Measurements from ENCODE around the gene PRTN3.

Gene PRTN3, protein sequence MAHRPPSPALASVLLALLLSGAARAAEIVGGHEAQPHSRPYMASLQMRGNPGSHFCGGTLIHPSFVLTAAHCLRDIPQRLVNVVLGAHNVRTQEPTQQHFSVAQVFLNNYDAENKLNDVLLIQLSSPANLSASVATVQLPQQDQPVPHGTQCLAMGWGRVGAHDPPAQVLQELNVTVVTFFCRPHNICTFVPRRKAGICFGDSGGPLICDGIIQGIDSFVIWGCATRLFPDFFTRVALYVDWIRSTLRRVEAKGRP

DNA sequence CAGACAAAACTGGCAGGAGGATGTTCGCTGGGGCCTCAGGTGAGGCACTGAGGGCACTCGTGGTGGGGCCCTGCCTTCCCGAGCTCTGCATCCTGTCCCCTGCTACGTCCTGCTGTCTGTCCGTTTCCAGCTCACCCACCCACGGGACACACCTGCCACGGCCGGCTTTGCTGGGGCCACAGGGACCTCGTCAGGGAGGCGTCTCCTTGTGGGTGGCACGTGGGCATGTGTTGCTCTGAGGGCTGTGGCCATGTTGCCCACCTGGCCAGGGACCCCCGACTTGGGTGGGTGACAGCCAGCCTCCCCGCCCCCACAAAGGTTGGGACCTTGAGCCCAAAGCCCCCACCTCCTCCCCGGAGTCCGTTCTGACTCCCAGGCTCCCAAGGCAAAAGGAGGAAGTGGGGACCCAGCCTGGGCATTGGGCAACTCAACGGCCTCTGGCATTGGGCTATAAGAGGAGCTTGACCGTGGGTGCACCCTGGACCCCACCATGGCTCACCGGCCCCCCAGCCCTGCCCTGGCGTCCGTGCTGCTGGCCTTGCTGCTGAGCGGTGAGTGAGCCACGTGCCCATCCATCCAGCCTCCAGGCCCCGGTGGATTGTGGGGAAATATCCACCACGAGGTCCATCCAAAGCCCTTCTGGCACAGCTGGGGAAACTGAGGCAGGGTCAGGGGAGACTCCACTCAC is at the start of gene PRTN3:
Gene PRTN3, plus strand, starts transcription at position 481 of the 688 bp plus-strand sequence. Its CDS starts 10 bp downstream, at position 491.
- no peak for DNase-seq

DNA sequence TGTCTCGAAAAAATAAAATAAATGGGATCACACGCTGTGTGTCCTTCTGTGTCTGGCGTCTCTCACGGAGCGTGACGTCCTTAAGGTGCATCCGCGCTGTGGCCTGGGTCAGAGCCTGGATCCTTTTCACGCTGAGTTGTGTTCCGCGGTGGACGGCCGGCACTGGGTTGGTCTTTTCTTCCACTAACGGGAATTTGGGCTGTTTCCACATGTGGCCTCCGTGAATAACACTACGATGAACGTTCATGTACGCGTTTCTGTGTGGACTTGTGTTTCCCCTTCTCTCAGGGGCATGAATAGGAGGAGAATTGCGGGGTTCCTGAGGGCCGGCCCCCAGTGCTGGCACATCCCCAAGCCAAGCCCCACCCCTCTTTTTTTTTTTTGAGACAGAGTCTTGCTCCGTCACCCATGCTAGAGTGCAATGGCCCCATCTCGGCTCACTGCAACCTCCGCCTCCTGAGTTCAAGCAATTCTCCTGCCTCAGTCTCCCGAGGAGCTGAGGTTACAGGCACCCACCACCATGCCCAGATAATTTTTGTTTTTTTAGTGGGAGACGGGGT is 49.7 kb upstream of the PRTN3 start:
- DNase-seq: no peak

DNA sequence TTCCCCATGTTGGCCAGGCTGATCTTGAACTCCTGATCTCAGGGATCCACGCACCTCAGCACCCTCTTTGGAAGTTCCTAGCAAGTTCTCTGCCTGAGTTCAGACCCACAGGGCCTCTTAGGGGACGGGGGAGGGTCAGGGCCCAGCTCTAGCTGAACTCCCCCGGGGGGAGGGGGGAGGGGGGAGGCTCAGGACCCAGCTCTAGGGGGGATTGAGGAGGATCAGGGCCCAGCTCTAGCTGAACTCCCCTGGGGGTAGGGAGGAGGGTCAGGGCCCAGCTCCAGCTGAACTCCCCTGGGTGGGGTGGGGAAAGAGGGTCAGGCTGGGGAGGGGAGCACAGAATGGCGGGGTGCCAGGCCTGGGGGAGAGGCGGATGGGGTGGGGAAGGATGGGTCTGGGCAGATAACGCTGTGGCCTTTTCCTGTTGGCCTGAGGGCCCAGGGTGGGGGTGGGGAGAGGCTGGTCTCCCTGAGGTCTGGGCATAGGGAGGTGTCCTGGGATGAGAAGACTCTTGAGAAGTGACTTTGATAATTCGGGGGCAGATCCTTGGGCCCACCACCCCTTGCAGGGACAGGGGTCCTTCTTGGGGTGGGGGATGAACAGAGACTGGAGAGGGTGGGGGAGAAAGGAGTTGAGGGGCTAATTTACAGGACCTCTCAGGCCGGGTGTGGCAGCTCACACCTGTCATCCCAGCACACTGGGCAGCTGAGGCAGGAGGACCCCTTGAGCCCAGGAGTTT is 49.1 kb upstream of the PRTN3 start:
- no peak for DNase-seq

DNA sequence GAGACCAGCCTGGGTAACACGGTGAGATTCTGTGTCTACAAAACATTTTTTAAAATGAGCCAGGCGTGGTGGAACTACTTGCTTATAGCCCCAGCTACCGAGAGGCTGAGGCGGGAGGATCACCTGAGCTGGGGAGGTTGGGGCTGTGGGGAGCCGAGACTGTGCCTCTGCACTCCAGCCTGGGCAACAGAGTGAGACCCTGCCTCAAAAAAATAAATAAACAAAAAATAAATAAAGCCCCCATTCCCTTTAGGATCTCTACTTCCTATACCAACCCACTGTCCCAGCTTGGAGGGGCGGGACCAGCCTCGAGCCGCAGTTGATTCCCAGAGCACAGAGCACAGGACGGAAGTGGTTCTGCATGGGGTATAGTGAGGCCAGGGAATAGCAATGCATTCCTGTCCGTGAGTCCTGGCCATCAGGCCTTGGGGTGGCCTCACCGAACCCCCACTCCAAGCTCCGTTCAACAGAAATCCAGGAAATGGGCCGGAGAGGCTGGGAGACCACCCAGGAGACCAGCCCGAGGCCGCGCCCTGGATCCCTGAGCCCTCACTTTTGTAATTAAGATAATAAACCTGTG is 48.4 kb upstream of the PRTN3 start:
- DNase-seq: no peak

DNA sequence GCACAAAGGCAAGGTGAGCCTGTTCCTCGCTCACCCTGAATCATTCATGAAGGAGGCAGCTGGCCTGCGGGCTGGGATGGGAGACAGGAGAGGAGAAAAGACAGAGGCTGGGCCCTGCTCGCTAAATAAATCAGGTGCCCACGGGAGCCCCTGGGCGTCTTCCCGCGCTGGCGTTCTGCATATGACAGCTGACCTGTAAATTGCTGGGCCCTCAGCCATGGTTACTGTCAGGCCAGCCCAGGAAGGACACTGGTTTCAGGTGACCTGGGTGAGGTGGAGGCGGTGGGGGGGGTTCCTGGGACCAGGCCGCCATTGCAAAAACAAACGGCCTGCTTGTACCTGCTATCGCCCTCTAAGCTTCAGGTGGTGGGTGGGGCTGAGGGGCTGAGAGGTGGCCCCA is 47.0 kb upstream of the PRTN3 start:
- DNase-seq: no peak

DNA sequence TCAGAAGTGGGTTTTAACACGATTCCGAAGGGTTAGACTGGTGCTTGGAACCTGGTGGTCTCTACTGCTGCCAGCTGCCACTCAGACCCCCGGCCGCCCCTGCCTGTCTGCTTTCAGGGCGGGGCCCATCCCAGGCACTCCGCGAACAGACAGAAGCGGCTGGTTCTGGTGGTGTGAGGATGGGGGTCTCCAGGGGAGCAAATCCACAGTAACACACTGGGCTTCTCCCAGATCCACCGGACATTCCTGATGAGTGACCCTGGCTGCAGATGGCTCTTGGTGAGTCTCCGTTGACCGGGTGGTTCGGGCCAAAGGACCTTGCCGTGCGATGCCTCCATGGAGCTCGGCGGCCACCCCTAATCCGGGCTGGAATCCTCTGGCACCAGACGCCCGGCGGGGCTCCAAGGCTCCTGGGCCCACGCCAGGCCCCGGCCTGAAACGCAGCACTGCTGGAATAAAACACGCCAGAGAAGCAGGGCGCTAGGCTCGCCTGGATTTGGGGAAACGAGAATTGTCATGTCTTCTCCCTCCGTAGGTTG is 45.7 kb upstream of the PRTN3 start:
- DNase-seq: no peak

DNA sequence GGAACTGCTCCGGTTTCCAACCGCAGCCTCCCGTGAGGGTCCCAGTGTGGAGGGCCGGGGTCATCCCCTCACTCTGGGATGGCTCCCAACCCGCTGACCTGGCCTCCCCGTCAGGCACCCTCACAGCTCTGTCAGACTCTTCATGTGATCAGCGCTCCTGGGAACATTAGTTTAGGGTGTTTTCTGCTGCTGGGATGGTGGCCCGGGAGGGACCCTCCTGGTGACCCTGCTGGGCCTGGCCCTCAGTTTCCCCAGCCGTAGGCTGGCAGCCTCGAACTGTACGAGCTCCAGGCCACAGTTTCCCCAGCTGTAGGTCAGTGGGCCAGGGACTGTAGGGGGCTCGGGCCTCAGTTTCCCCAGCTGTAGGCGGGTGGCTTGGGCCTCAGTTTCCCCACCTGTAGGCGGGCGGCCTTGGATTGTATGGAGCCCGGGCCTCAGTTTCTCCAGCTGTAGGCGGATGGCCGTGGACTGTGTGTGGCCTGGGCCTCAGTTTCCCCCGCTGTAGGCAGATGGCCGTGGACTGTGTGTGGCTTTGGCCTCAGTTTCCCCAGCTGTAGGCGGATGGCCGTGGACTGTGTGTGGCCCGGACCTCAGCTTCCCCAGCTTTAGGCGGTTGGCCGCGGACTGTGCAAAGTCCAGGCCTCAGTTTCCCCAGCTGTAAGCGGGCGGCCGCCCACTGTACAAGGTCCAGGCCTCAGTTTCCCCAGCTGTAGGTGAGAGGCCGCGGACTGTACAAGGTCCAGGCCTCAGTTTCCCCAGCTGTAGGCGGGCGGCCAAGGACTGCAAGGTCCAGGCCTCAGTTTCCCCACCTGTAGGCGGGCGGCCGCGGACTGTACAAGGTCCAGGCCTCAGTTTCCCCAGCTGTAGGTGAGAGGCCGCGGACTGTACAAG is 44.9 kb upstream of the PRTN3 start:
- no peak for DNase-seq

DNA sequence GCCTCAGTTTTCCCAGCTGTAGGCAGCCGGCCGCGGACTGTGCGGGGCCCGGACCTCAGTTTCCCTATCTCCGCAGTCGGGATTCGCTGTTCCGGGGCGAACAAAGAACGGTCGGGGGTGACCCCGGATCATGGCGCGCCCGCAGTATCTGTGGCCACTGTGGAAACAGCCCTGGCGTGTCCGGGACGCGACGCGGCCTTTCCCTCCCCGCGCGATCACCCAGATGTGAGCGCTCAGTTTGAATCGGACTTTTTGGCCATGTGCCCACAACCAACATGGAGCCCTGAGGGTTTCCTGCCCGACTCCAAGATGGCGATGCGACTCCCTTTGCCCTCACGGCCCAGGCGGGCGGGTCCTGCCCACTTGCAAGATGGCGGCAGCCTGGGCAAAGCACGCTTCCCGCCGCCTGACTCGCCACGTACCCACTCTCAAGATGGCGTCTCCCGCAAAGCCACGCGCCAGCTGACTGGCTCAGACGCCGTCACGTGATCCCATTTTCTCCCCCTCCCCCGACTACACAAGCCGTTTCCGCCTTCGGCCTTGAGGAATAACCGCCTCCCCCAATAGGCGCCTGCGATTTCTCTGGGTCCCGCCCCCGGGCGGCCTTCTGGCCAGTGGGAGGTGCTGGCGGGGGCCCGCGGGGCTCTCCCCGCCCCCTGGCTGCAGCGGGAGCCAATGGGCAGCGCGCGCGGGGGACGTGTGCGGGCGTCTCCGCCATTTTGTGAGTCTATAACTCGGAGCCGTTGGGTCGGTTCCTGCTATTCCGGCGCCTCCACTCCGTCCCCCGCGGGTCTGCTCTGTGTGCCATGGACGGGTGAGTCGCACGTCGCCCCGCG is 43.9 kb upstream of the PRTN3 start, which contains the start of gene PTBP1:
Gene PTBP1, plus strand, starts transcription at position 761 of the 836 bp plus-strand sequence. Its CDS starts 46 bp downstream, at position 807.
- peak; percentile 98 for DNase-seq

DNA sequence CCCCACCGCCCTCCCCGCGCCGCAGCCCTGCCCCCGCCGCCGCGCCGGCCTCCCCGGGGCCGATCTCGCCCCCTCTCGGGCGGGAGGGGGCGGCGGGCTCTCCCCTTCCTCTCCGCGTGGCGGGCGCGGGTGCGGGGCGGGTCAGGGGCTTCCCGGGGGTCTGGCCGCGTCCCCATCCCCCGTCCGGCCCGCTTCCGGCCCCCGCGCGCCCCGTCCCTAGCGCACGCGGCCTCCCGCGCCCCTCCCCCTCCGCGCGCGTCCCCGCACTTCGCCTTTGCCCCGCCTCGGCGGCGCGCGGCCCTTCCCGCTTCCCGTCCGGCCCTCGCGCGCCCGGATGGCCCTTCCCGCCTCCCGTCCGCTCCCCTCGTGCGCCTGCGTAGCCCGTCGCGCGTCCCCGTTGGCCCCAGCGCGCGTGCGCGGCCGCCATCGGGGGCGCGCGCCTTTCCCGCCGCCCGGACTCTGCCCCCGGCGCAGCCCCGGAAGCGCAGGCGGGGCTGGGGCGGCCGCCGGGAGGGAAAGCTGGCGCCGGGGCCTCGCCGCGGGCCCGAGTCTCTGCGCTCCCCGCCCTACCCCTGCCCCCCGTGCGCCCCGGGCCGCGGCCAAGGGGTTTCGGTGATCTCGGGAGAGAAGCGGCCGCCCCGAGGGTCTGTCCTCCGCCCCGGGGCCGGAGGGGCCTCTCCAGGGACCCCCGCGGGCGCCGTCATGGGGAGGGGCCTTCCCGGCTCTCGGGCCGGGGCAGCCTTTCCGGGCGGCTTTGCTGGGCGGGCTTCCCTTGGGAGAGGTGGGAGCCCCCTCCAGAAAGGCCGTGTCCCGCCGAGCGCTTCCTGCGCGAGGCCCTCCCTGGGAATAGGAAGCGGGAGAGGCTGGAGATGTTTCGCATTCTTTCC is 43.0 kb upstream of the PRTN3 start:
- DNase-seq: peak; percentile 91

DNA sequence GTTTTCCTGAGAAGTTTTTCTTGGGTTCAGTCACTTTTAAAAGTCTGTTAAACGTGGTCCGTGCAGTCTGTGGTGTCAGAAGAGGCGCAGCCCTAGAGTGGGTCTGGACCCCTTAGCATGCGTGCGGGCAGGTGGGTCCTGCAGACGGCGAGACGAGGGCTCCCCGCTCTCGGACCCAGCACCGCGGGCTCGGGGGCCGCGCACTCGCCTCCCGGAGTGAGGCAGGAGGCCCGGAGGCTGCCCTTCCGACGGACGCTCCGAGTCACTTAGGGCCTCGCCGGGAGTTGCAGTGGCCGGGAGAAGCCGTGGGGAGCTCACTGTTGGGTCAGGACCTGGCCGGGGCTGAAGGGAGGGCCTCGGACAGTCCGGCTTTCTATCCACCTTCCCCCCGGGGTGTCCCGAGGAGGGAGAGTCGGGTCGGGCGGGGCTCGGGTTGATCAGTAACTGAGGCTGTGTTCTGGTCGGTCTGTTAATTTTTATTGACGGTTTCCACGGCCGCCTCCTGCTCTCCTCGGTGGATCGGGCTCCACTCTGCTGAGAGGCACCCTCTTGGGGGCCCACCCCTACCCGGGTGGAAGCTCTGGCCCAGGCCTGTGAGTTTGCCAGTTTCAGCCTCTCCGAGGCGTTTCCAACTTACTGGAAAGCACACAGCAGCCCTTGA is 42.3 kb upstream of the PRTN3 start:
- no peak for DNase-seq

DNA sequence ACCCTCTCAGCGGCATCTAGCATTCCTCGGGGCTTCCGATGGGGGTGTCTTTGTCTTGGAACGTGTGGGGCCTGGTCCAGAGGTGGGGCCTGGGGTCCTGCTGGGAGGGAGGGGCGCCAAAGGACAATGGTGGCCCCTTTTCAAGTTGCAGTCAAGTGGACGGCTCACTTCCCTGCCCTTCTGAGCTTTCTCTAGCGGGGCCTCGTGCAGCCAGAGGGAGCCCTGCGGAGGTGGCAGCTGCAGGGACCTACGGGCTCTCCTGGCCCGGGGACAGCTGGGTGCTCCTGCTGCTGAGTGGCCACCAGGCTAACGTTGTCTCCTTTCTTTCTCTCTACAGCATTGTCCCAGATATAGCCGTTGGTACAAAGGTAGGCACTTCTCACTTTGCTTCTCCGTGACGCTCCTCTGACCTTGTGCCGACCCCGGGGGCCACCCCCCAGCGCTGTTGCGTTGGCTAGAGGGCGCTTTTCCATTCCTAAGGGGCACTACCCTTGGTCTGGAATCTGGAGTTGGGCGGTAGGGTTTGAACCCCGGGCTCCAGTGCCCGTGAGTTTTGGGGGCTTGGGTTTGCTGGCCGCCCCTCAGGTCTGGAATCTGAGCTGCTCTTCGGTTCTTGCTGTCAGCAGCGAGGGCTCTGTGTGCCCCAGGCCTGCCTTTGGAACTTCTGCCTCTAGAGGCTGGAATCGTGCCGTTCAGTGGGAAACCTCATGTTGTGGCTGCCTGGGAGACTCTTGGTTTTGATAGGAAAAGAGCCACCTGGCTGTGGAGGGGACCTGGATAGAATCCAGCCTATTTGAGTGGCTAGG is 41.5 kb upstream of the PRTN3 start:
- DNase-seq: no peak

DNA sequence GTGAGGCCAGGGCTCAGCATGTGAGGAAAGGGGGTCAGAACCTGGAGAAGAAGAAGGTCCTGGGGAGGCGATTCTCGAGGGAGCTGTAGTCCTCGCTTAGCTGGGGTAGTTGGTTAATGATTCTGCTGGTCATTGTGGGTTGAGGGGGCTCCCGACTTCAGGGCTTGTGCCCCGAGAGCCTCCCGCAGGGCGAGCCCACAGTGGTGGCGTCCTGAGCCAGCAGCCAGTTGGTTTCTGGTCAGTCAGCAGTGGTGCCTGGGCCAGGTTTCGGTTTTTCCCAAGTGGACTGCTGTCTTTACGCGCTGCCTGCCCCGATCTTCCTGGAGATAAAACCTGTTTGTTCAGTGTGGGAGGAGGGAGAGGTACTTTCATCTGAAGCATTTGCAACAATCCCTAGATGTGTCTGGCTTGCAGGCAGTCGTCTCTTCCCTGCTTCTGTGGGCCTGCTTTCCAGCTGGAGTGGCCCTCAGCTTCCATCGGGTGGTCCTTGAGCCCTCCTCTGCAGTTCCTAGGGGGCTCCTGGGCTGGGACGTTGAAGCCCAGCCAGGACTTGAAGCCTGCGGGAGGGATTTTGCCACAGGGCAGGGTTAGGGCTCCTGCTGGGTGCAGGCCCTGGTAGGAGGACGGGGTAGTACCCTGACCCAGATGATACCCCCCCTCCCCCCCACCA is 40.3 kb upstream of the PRTN3 start:
- DNase-seq: no peak

DNA sequence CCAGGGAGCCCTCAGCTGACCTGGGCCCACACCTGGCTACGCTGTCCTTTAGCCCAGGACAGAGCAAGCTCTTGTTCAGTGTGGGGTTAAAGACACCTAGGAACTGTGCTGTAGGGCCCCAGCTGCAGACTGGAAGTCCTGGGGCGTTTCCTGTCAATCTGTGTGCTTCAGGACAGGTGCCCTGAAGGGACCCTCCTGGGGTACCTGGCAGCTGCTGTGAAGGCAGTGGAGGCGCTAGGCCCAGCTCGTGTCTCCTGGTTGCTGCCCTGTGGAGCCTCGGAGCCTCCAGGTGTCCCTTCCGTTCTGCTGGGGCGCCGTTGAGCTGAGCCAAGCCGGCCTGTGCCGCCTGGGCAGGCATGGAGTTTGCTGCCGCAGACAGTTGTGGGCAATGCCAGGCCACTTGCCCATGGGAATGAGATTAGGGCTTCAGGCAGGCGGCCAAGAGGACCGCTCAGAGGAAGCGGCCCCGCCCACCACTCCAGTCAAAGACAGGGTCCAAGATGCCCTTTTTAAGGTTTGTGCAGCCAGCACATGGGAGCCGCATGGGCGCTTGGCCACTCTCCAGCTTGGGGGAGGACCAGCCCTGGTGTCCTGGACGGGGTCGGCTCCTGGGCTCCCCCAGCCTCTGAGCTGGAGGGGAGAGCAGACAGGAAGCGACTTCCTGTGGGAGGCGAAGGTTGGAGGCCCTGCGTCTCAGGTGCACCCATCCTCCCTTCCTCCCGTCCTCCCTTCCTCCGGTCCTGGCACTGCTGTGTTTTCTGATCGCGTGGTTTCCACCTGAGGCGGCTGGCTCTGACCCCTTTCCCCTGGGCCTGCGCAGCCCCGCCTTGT is 39.6 kb upstream of the PRTN3 start:
- DNase-seq: no peak

DNA sequence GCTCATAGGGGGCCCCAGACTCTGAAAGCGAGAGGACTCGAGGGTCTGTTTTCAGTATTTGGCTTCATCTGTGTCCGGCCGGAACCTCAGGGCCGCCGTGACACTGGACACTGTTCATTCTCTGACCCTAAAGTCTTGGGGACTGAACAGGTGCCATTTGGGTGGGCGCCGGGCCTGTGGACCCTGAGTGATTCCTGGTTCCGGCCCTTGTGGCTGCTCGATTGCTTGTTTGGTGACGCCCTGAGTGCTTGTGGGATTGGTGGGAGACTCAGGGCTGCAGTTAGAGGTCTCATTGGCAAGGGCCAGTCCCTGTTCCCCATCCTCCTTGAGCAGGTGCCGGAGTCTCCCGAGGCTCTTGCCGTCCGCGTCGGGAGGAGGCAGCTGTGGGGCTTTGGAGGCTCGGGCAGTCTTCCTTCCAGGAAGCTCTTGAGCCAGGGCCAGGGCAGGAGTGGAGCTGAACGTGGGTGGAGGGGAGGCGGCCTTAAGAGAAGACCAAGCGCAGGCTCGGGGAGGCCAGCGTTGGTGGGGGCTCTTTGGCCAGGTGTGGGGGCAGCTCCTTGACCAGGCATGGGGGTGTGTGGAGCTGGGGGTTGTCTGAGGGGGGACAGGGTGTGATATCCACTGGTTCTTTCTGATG is 38.8 kb upstream of the PRTN3 start:
- DNase-seq: no peak

DNA sequence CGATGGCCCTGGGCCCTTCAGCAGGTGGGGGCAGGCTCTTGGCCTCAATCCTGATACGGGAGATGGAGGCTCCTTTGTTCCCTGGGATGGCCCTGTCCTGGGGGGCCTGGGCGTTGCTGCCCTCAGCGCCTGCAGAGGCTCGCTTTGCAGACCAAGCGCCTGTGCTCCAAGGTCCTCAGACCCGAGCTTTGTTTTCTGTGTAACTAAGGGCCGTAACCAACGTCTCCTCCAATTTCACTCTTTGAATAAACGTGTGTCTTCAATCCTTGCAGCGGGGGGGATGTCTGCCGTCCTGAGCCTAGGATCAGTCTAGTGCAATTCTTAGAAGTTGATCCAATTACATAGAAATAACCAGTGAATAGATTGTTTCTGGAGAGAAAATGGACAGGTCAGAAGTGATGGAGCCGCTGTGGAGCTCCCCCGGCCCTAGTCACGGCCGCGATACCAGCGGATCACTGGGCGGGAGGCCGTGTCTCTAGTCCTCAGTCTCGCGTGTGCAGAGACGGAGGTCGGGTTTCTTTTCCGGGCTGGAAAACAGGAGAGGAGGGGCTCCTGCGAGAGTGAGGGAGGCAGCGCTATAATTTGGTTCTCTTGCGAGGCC is 38.2 kb upstream of the PRTN3 start:
- DNase-seq: no peak

DNA sequence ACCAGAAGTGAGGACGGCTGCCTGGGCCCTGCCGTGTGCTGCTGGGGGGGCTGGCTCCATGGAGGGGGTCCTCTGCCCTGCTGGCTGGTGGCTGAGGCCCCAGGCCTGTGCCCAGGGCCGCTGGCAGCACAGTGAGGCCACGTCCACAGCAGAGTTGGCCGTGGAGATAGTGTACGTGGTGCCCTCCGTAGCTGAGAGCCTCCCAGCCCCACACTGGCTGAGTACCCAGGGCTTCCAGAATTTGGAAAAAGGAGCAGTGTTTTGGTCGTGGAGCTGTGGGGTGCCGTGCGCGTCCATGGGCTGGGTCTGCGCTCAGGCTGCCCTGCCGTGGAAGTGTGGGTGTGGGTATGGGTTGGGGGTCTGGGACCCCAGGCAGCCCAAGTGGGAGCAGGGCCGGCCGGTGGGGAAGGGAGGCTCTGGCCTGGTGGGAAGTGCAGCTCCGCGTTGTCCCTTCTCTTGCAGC is 37.7 kb upstream of the PRTN3 start:
- DNase-seq: no peak

All from stimulated activated CD8-positive, alpha-beta memory T cell treated with anti-CD3 and anti-CD28 coated beads, Interleukin-4, amount 100 ng/mL, for 48 hours (primary cell).